Measurements from ENCODE around the gene HOXD11.

Gene HOXD11

DNA sequence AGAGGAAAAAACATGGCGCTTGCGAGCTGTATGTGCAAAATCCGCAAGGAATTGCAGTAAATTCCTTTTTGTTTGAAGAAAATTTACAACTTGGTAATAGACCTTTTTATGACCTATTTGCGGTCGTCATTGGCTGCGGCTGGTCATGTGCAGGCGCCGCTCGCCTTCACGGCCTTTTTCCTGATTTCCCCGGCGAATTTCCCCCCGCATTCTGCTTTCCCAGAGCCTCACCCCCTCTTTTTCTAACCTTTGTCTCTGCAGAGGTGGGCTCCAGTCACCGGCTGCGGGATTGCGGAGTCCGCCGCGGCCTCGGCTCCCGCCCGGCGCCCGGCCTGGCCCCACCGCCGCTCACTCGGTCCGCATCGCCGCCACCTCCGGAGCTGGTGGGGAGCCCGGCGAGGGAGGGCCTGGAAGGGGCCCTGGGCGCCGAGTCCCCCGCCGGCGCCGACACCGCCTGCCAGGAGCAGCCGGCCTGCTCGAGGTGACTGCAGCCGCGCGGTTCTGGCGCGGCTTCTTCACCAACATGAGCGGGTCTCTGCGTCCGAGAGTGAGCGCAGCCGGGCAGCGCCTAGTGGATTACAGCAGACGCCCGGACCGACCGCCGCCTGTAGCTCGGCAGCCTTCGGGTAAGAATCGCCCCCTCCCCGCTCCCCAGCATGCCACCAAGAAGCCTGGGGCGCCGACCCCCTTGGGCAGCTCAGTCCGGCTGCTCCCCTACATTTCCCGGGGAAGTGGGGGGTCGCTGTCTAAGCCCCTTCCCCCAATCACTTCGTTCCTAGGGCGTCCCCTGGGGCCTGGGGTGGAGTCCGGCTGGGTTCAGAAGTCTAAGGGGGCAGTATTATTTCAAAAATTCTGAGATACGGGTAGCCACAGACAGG is 29.5 kb downstream of the HOXD11 start:
- DNase-seq, result no peak

- DNase-seq, result no peak
These were observed 30.1 kb downstream of the HOXD11 start for GRCh38 chr2:176137252-176137580.

DNA sequence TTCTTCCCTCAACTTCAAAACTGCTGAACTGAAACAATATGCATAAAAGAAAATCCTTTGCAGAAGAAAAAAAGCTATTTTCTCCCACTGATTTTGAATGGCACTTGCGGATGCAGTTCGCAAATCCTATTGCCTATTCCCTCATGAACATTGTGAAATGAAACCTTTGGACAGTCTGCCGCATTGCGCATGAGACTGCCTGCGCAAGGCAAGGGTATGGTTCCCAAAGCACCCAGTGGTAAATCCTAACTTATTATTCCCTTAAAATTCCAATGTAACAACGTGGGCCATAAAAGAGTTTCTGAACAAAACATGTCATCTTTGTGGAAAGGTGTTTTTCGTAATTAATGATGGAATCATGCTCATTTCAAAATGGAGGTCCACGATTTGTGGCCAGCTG is 30.8 kb downstream of the HOXD11 start:
- no peak for DNase-seq

- DNase-seq, result no peak
These were observed 31.4 kb downstream of the HOXD11 start for GRCh38 chr2:176138526-176138922.

DNA sequence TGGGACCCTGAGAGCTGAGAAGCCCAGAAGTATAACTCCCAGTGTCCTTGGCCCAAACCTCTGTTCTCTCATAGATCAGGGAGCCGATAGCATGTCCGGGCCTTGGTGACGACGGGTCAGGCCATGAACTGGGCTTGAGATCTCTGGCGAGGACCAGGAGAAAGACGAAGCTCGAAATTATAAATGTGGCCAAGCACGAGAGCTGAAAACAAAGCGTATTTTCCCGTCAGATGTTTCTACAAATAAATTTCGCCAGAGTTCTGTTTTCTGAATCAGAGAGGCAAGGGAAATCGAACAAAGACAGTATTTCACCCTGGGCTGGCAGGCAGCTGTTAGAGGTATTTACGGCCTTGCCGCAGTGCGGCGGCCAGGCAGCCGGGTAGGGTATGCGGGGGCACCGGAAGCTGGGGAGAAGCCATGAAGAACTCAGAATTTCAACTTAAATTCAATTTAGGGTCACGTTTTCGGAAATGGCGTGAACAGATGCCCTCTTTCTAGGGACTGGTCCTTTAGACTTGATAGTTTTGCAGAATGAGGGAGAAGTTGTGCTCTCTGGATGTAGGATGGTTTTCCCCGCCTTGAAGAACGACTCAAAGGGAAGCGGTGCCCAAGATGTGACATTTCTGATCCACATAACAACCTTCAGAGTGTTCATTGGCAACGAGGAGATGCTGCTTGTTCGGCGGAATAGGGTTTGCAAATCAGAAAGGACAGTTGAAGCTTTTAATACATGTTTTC is 32.0 kb downstream of the HOXD11 start:
- no peak for DNase-seq

DNA sequence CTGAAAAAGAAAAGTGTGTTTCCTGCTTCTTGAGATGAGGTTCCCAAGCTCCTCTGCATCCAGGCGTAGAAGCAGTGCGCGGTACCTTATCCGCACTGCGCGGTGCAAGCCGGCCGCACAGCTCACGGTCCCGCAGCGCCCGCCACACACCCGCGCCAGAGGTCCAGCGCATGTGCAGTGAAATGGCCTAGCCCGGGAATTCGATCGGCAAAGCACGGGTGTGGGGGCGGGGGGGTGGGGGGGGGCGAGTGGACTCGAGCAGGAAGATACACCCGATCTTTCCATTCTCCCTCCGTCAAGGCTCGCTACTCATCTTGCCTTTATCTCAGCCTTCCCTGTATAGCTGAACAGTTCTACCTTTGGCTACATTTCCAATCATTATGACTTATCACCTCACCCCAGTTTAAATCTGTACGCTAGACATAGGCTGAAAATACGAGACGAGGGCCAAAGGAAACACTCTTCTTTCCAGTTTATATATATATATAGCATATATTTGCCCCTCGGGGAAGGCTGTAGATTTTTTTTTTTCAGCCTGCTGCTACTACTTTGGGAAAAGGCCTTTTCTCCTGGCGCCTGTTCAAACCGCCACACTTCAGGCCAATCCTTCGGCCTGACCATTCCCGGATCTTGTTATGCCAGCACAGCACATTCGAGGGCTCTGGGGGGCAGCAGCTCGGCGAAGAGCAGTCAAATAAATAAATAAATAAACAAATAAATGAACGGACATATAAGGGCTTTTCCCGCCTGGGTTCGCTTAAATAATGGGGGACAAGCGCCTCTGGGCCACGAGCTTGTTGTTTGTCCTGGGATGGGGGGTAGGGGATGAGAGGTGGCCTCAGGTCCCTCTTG is 32.8 kb downstream of the HOXD11 start:
- DNase-seq, result no peak

DNA sequence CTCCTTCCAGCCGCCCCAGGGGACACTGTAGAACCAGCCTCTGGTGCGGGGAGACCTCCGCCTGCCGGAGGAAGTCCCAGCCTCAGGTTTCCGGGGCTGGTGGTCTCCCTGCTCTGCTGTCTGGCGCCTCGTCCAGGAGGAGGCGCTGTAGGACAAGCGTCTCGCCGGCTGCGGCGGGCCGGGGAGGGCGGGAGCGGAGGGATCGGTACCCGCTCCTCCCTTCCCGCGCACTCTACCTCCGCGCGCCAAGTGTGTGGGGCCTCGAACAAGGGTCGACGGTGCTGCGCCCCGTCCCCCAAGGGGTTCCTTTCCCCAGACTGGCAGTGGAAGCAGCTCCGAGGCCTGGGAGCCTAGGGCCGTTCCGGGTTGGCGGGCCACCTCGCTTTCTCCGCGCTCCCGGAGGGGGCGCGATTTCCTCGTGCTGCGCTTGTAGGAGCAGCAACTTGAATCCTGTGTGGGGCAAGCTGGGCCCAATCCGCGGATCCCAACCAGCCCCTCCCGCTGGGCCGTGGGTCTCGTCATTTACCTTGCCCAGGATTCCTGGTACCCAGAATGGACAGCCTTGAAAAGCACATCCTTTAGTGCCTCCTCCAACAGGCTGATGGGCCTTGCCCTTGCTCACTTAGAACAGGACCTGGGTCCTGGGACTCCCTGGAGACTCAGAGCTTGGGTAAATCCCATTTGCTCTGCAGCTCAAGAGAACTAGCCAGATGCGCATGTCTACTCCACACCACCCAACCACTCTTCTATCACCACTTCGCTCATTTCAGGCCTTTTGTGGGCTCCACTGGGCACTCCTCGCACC is 33.6 kb downstream of the HOXD11 start:
- peak; percentile 61 to 70 for DNase-seq

GRCh38 chr2:176142281-176142680 is 35.2 kb downstream of the HOXD11 start:
- no peak for DNase-seq

GRCh38 chr2:176145085-176145969 is 38.2 kb downstream of the HOXD11 start:
- no peak for DNase-seq

DNA sequence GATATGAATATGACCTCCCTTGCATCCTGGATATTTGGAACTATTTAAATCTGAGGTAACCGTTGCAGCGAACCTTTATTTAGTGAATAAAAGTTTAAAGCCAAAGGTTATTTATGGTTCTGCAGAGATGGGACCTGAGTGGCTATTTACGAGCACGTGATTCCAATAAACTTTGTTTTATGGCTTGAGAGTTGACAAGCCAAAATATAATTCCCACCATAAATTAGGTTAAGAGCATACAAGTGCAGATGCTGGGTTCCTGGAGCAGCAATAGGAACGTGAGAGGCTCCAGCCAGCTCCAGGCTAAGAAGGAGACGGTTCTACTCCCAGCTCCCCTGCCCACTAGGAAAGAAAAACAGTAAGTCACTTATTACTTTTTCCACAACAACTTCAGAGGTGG is 39.0 kb downstream of the HOXD11 start:
- DNase-seq, result no peak

DNA sequence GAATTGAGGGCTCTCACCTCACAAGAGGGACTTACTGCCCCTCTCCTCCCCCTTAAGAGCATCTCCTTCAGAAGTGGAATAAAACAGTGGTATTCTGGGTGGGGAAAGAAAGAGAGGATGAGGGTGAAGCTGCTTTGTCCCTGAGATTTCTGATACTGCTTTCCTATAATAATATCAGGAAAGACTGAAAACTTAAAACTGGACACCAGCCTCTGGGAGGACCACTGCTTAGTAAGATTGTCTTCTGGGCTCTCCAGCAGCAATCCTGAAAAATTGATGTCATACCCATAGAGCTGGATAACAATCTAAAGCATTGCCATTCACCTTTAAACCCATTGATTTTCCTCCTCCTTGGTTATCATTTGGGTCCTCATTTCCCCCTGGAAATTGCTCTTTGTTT is 39.6 kb downstream of the HOXD11 start:
- no peak for DNase-seq

GRCh38 chr2:176147210-176147799 is 40.2 kb downstream of the HOXD11 start:
- no peak for DNase-seq

DNA sequence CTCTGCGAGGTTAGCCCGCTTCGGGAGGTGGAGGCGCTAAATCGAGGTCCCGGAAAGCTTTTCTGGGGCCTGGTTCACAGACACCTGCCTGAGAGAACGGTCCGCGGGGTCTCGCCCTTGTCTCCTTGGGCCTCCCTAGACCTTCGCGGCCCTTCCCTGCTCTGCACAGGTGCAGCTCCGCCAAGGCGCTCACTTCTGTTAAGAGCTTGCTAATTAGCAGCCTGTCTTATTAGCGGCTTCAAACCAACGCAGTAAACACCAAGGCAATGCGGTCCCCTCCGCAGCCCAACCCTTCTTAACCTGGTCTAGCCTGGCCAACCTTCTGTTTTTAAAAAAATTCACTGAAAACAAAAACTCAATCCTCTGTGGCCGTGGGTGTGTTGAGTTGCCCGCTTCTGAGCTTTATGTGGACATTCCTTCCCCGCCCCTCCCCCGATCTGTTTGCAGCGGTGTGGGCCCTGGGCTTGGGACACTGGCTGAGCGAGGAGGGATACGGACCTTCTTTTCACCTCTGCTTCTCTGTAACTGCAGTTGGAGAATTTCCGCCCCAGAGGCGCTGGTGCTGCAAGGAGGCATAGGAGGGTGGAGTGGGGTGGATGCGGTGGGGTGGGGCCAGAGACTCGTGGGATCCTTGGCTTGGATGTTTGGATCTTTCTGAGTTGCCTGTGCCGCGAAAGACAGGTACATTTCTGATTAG is 40.9 kb downstream of the HOXD11 start:
- DNase-seq, result no peak

GRCh38 chr2:176148751-176149421 is 41.8 kb downstream of the HOXD11 start:
- no peak for DNase-seq

GRCh38 chr2:176149481-176149938 is 42.4 kb downstream of the HOXD11 start:
- no peak for DNase-seq

DNA sequence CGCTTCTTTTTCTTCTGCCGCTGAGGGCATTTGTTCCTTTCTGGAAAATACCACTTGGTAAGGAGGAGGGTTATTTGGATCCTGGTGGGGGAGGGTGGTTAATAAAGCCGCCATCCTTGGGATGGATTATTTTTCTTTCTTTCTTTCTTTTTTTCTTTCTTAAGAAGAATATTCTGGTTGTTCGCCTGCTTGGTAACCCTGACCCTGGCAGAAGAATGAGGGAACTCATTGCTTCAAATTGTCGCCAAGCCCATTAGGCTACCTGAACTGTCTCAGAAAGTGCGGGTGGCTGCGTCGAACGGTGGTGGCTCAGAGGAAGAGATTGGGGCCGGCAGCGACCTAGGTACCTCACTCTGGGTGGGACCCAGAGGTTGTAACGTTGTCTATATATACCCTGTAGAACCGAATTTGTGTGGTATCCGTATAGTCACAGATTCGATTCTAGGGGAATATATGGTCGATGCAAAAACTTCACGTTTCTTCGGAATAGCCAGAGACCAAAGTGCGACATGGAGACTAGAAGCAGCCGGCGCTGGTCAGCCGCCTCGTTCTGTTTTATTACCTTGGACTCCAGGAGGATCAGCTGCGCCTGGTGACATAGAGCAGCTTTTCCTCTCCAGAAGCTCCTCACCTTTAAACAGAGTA is 43.0 kb downstream of the HOXD11 start:
- no peak for DNase-seq

DNA sequence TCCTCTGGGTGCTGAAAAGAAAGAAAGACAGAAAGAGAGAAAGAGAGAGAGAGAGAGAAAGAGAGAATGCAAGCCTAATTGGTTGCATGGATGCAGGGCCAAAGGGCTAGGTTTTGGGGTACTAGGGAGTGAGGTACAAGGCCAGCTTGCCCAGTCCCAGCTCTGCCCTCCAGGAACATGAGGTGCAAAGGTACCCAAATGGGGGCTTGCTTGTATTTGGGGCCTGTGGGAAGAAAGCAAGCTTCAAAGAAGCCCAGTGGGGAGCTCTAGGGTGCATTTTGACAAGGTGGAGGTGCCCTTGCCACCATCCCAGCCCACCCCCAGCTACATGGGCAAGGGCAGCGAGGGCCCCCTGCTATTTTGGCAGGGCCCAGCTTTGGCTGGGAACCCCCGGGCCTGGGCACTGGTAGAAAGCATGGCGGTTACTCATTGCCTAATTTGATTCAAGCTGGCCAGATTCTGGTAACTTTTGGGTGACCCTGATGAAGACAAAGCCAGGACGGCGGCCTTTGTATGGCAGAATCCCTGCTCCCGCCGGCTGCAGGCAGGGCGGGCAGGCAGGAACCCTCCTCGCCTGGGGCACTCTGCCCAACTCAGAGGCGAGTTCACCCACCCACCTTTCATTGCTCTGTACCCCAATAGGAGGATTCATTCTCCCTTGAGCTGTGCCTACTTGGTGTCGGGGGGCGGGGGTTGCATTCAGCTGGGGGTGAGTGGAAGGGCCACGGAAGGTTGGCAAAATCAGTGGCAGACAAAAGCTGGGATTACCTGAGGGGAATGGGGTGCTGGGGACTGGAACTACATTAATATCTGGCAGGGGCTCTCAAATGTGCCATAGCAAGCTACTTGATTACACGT is 43.7 kb downstream of the HOXD11 start:
- no peak for DNase-seq
